Measurements from ENCODE around the gene RPS21.

DNA sequence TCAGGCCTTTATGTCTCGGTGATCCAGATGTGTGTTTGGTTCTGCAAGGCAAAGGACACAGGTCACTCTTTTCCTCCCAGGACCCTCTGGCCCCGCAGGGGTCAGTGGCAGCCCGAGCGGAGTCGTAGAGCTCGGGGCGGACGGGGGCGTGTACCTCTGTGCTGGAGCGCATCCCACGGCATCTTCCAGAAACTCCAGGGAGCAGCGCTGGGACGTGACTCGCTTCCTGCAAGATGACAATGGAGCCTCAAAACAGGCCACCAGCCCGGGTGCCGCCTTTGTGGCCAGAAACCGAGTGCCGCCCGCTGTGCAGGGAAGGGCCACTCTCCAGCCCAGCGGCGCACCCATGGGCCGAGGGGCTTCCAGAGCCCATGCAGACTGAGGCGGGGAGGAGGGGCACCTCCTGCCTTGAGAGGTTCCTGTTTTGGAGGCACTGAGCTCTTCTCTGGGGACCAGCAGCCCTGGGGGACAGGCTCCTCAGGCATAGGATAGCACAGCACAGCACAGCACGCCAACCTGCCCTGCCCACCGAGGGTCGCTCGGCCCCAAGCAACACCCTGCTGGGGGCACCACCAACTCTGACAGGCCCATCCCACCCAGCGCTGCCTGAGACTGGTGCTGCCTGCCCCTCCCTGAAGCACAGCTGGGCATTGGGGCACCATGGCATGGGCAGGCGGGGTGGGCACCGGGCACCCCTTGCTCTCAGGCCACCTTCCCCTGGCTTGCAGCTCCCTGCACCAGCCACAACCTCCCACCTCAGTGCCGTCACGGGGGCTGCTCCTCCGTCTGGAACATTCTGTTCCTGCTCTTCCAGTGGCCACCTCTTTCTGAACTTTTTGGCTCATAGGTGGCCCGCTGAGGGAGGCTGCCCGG lies 9.7 kb downstream of the RPS21 start:
- TF ChIP-seq POLR2A (IDR thresholded peaks at IDR 0.05; ENCODE audit: low read depth, low read length) = no peak
- no peak for TF ChIP-seq POLR2AphosphoS5 (IDR thresholded peaks at IDR 0.05; ENCODE audit: low read depth, low read length)
- no peak for TF ChIP-seq TAF1 (IDR thresholded peaks at IDR 0.05; ENCODE audit: borderline replicate concordance, low read depth, low read length)

All from GM12892 (cell line).